Measurements from ENCODE around the gene UNC45A. TPM values are rescaled to one million over a fixed set of nuclear protein-coding genes. Genes with fewer than 3 reads are reported as not detected.
A peak's percentile ranks its signal among the peaks of the same experiment; 100 is the strongest.

UNC45A gene
- total RNA-seq, 3 donors from 2014 or later (not counting 1 experiment from before 2014, with no cell fraction given), result 39.0 to 58.1 (median 51.5) TPM

- Mint-ChIP-seq H3K36me3 (no peaks in the 10 kb centered on the region), H3K27ac (peak overlapping the region in 1 of 2 donors; percentile 38), H3K4me1 (peaks cover 0 to 5% of the 10 kb centered on the region in 2 donors), H3K27me3 (ENCODE audit: low read depth in 2 of 2) (no peaks in the 10 kb centered on the region), H3K4me3 (no peak overlapping the region), H3K9me3 (no peaks in the 10 kb centered on the region)
- 92% methylated on average over 22 of the region's 22 CpGs for WGBS (ENCODE audit: insufficient coverage)
- Histone ChIP-seq H3K9me3 (ENCODE audit: control insufficient read depth, insufficient read depth, low read length) (no peaks in the 10 kb centered on the region), H3K27ac (ENCODE audit: low read length) (no peak overlapping the region), H3K4me3 (ENCODE audit: low read length) (no peak overlapping the region), H3K4me1 (ENCODE audit: control insufficient read depth, insufficient read depth, low read length) (peaks cover 14% of the 10 kb centered on the region), H3K27me3 (ENCODE audit: control insufficient read depth, insufficient read depth, low read length) (no peaks in the 10 kb centered on the region), H3K36me3 (ENCODE audit: control insufficient read depth, insufficient read depth, low read length) (peaks cover 93% of the 10 kb centered on the region)
- no peak for ATAC-seq
- intact Hi-C loops (cut with micrococcal nuclease), result no loop called here
- no peak for DNase-seq
- no peak for TF ChIP-seq CTCF (IDR thresholded peaks at IDR 0.05)
Observed at GRCh38 chr15:90914305-90915080, 20.6 kb upstream of the UNC45A start.

- Histone ChIP-seq H3K27ac (ENCODE audit: low read length) (no peak overlapping the region), H3K9me3 (ENCODE audit: control insufficient read depth, insufficient read depth, low read length) (no peaks in the 10 kb centered on the region), H3K27me3 (ENCODE audit: control insufficient read depth, insufficient read depth, low read length) (no peaks in the 10 kb centered on the region), H3K36me3 (ENCODE audit: control insufficient read depth, insufficient read depth, low read length) (peaks cover 94% of the 10 kb centered on the region), H3K4me3 (ENCODE audit: low read length) (no peak overlapping the region), H3K4me1 (ENCODE audit: control insufficient read depth, insufficient read depth, low read length) (peaks cover 14% of the 10 kb centered on the region)
- ATAC-seq (peak in 1 of 3 donors; percentile 18), DNase-seq (no peak)
- Mint-ChIP-seq H3K9me3 (no peaks in the 10 kb centered on the region), H3K4me1 (peaks cover 0 to 5% of the 10 kb centered on the region in 2 donors), H3K27me3 (ENCODE audit: low read depth in 2 of 2) (no peaks in the 10 kb centered on the region), H3K4me3 (no peak overlapping the region), H3K27ac (peak overlapping the region in 1 of 2 donors; percentile 38), H3K36me3 (peaks cover 6% of the 10 kb centered on the region)
- TF ChIP-seq CTCF (IDR thresholded peaks at IDR 0.05), result no peak
- intact Hi-C loops (cut with micrococcal nuclease), result no loop called here
- WGBS (ENCODE audit: insufficient coverage), result 62% methylated on average over 6 of the region's 7 CpGs
Observed at GRCh38 chr15:90915216-90915807, 19.8 kb upstream of the UNC45A start.

GRCh38 chr15:90915808-90916440 is 19.2 kb upstream of the UNC45A start:
- ATAC-seq, result peak in 2 of 3 donors; percentile 22 to 59
- no peak overlapping the region for H3K27ac ChIP-seq (ENCODE audit: low read length)
- DNase-seq, result no peak
- Mint-ChIP-seq H3K9me3 (no peaks in the 10 kb centered on the region), H3K36me3 (peaks cover 9% of the 10 kb centered on the region), H3K27me3 (ENCODE audit: low read depth in 2 of 2) (no peaks in the 10 kb centered on the region), H3K4me1 (peaks cover 0 to 5% of the 10 kb centered on the region in 2 donors), H3K4me3 (no peak overlapping the region), H3K27ac (peak overlapping the region in 1 of 2 donors; percentile 38)
- H3K27me3 ChIP-seq (ENCODE audit: control insufficient read depth, insufficient read depth, low read length), result no peaks in the 10 kb centered on the region
- no peaks in the 10 kb centered on the region for H3K9me3 ChIP-seq (ENCODE audit: control insufficient read depth, insufficient read depth, low read length)
- TF ChIP-seq CTCF (IDR thresholded peaks at IDR 0.05), result no peak
- intact Hi-C loops (cut with micrococcal nuclease), result no loop called here
- H3K36me3 ChIP-seq (ENCODE audit: control insufficient read depth, insufficient read depth, low read length), result peaks cover 93% of the 10 kb centered on the region
- H3K4me1 ChIP-seq (ENCODE audit: control insufficient read depth, insufficient read depth, low read length), result peaks cover 14% of the 10 kb centered on the region
- H3K4me3 ChIP-seq (ENCODE audit: low read length), result no peak overlapping the region
- 75% methylated on average over 25 of the region's 25 CpGs for WGBS (ENCODE audit: insufficient coverage)
